Measurements from ENCODE around the gene SRSF8. TPM values are rescaled to one million over a fixed set of nuclear protein-coding genes. Genes with fewer than 3 reads are reported as not detected.

Gene SRSF8
- total and polyA plus RNA-seq, 2 of the 4 experiments (the other 2 are of a cell fraction) = 3.4 to 14.3 TPM

GRCh38 chr11:95100191-95100648, 33.5 kb downstream of the SRSF8 start:
- Histone ChIP-seq H2AFZ (replicated peaks; ENCODE audit: low read length, poor library complexity) (no peak overlapping the region), H4K91ac (ENCODE audit: insufficient read depth, low read depth, low read length) (no peak overlapping the region), H2BK5ac (ENCODE audit: low read depth, low read length, poor library complexity, severe bottlenecking) (no peak overlapping the region), H2AK5ac (ENCODE audit: low read depth, low read length) (no peak overlapping the region), H2BK120ac (ENCODE audit: low read depth, low read length) (no peak overlapping the region), H3K4me3 (ENCODE audit: insufficient read depth, low read depth, low read length) (no peak overlapping the region), H3K4ac (ENCODE audit: low read depth, low read length) (no peak overlapping the region), H3K9me1 (ENCODE audit: insufficient read depth, low read length) (no peaks in the 10 kb centered on the region), H3K4me2 (ENCODE audit: low read depth, low read length) (no peak overlapping the region), H3K4me1 (ENCODE audit: control insufficient read depth, insufficient read depth, low read length) (no peaks in the 10 kb centered on the region), H3K9me3 (ENCODE audit: control insufficient read depth, insufficient read depth, low read length) (no peaks in the 10 kb centered on the region), H3K27ac (ENCODE audit: insufficient read depth, low read length) (no peak overlapping the region), H2BK20ac (ENCODE audit: low read depth, low read length) (no peak overlapping the region), H2BK15ac (ENCODE audit: low read depth, low read length) (no peak overlapping the region), H3K23ac (ENCODE audit: low read depth, low read length) (no peak overlapping the region), H3K14ac (replicated peaks; ENCODE audit: low read depth, low read length) (no peak overlapping the region), H3K18ac (ENCODE audit: low read depth, low read length) (no peak overlapping the region), H4K8ac (ENCODE audit: low read depth in 2 of 2, low read length in 2 of 2) (no peak overlapping the region), H3K36me3 (ENCODE audit: control insufficient read depth, insufficient read depth, low read length) (no peaks in the 10 kb centered on the region), H4K5ac (ENCODE audit: low read depth, low read length) (no peak overlapping the region), H4K20me1 (ENCODE audit: insufficient read depth, low read length) (no peaks in the 10 kb centered on the region), H3K27me3 (ENCODE audit: control insufficient read depth, insufficient read depth, low read length) (no peaks in the 10 kb centered on the region), H3K79me1 (ENCODE audit: low read depth in 1 of 2, low read length in 2 of 2) (no peaks in the 10 kb centered on the region; a peak in 3 of 4 replicates), H2AK9ac (replicated peaks; ENCODE audit: low read depth, low read length, poor library complexity) (no peak overlapping the region), H3K9ac (ENCODE audit: low read depth, low read length) (no peak overlapping the region), H3K56ac (ENCODE audit: extremely low read depth, insufficient read depth, low read length) (no peak overlapping the region)
- ChIA-PET POLR2A (ENCODE audit: unreplicated experiment) (no interaction called here), CTCF (no interaction called here)
- WGBS, 2 experiments (ENCODE audit: extremely low coverage in 2 of 2, insufficient read length in 1 of 2) = no CpG with 5 or more reads among the region's 4 CpGs
- in situ Hi-C loops (cut with MboI; ENCODE audit: low sequenced_read_pairs) = no loop called here
- intact Hi-C loops (cut with micrococcal nuclease) = no loop called here
- dilution Hi-C loops (cut with HindIII; ENCODE audit: low sequenced_read_pairs, unreplicated experiment) = no loop called here
- no peak for TF ChIP-seq RFX5 (IDR thresholded peaks at IDR 0.05; ENCODE audit: low read depth, low read length)
- no peak for TF ChIP-seq CTCF (conservative IDR thresholded peaks at IDR 0.05; ENCODE audit: low read depth, low read length)
- no peak for TF ChIP-seq ELK1 (IDR thresholded peaks at IDR 0.05; ENCODE audit: borderline replicate concordance, low read depth, low read length)
- no peak for TF ChIP-seq MXI1 (IDR thresholded peaks at IDR 0.05; ENCODE audit: borderline replicate concordance, low read depth, low read length)
- TF ChIP-seq RCOR1 (IDR thresholded peaks at IDR 0.05; ENCODE audit: insufficient replicate concordance, low read length) = no peak
- no peak for TF ChIP-seq POLR2A (IDR thresholded peaks at IDR 0.05; ENCODE audit: low read depth, low read length)
- TF ChIP-seq CHD1 (IDR thresholded peaks at IDR 0.05; ENCODE audit: low read depth, low read length) = no peak
- ATAC-seq (ENCODE audit: low read depth) (no peak), DNase-seq (no peak)
- BruUV-seq (replicated peaks) = no TSS peak
